ENCODE data around the gene IQSEC3.

The IQSEC3 gene

DNA sequence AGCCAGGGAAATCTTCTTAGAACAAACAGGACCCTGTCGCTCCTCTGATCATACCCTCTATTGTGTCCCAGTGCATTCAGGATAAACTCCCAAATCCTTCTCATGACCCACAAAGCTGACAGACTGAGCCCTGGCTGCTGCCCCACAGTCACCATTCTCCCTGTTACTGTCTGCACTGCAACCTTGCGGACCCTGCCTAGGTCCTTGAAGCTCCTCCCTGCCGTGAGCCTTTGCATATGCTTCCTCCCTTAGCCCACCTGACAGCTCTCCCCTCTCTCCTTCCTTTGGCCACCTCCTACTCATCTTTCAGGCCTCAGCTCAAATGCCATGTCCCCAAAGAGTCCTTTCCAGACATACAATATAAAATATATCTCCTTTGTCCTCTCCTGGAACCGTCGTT, 85.0 kb downstream of the IQSEC3 start:
- DNase-seq, result no peak
- H3K27me3 Mint-ChIP-seq (ENCODE audit: low read depth, poor library complexity), result peaks cover 32% of the 10 kb centered on the region
- peaks cover 77% of the 10 kb centered on the region for H3K4me1 Mint-ChIP-seq
- H3K4me3 Mint-ChIP-seq, result no peak overlapping the region
- no peak overlapping the region for H3K27ac Mint-ChIP-seq
- H3K36me3 Mint-ChIP-seq (ENCODE audit: low read depth), result no peaks in the 10 kb centered on the region
- H3K9me3 Mint-ChIP-seq, result no peaks in the 10 kb centered on the region
- no peak for TF ChIP-seq CTCF (IDR thresholded peaks at IDR 0.05)

DNA sequence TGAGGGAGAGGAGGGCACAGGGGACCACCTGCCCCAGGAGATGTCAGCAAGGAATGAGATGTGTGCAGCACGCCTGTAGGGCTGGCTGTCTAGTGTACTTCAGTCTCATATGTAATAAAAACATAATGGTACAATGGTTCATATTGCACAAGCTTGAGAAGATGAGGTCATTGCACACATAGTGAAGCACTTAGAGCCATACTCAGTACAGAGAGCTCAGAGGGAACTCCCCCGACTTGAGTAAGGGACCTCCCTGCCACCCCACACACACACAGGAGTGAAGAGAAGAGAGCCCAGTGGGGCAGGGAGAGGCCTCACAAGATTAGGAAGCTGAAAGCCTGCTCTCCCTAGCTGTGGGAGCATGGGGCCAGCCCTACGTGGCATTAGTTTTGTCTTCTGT, 85.9 kb downstream of the IQSEC3 start:
- no peak for DNase-seq
- Mint-ChIP-seq H3K27me3 (ENCODE audit: low read depth, poor library complexity) (peaks cover 36% of the 10 kb centered on the region), H3K4me3 (no peak overlapping the region), H3K36me3 (ENCODE audit: low read depth) (no peaks in the 10 kb centered on the region), H3K4me1 (peaks cover 71% of the 10 kb centered on the region), H3K27ac (no peak overlapping the region), H3K9me3 (no peaks in the 10 kb centered on the region)
- TF ChIP-seq CTCF (IDR thresholded peaks at IDR 0.05), result no peak

DNA sequence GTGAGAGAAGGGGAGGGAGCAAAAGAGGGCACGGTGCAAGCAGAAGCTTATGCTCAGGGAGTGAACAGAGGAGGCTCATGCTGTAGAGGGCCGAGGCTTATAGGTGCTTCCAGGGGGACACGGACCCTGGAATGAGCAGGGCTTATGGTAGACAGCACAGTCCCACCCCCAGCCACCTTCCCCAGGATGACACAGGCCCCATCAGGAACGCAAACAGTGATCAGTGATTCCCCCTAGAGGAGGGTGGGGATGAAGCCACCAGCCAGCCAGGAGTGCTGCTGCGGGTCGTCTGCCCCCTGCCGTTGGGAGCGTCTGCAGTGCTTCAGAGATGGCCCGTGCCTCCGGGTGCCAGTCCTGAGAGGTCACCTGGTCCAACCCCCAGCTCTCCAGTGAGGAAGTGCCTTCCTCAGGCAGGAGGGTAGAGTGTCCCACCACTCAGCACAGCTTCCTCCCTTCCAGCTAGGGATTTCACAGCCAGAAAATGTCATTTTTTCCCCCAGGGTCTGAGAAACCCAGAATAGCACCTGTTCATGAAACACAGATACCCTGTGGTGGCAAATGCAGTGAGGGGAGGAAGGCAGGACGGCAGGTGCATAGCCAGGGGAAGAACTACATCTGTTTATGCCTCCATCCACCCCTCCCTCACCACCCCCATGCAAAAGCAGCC, 86.6 kb downstream of the IQSEC3 start:
- H3K4me1 Mint-ChIP-seq, result peaks cover 63% of the 10 kb centered on the region
- H3K36me3 Mint-ChIP-seq (ENCODE audit: low read depth), result no peaks in the 10 kb centered on the region
- peak; percentile 80 for TF ChIP-seq CTCF (IDR thresholded peaks at IDR 0.05)
- peaks cover 36% of the 10 kb centered on the region for H3K27me3 Mint-ChIP-seq (ENCODE audit: low read depth, poor library complexity)
- H3K4me3 Mint-ChIP-seq, result no peak overlapping the region
- no peak overlapping the region for H3K27ac Mint-ChIP-seq
- DNase-seq, result peak; percentile 81
- no peaks in the 10 kb centered on the region for H3K9me3 Mint-ChIP-seq

DNA sequence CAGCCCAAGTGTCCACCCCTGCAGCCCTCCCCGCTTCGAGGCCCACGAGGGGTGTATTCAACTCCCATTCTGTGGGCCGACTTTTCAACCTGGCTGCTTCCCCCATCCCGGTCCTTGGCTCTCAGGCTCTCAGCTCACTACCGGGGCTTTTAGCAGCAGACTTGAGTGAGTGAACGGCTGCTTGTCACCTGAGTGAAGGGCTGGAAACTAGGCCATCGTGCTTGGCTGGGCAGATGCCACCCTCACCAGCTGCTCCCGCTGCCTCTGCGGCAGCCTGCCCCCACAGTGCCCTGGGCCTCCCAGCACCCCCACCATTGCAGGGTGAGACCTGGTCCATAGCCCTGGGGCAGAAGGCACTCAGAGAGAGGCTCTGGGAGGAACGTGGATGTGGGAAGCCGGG, 87.5 kb downstream of the IQSEC3 start:
- H3K4me1 Mint-ChIP-seq, result peaks cover 55% of the 10 kb centered on the region
- peaks cover 3% of the 10 kb centered on the region for H3K36me3 Mint-ChIP-seq (ENCODE audit: low read depth)
- H3K27me3 Mint-ChIP-seq (ENCODE audit: low read depth, poor library complexity), result peaks cover 29% of the 10 kb centered on the region
- no peak for DNase-seq
- no peak overlapping the region for H3K4me3 Mint-ChIP-seq
- no peaks in the 10 kb centered on the region for H3K9me3 Mint-ChIP-seq
- no peak overlapping the region for H3K27ac Mint-ChIP-seq
- no peak for TF ChIP-seq CTCF (IDR thresholded peaks at IDR 0.05)

- Mint-ChIP-seq H3K9me3 (no peaks in the 10 kb centered on the region), H3K36me3 (ENCODE audit: low read depth) (peaks cover 4% of the 10 kb centered on the region), H3K27me3 (ENCODE audit: low read depth, poor library complexity) (peaks cover 28% of the 10 kb centered on the region), H3K4me1 (peaks cover 51% of the 10 kb centered on the region), H3K4me3 (no peak overlapping the region), H3K27ac (peak overlapping the region; percentile 56)
- no peak for TF ChIP-seq CTCF (IDR thresholded peaks at IDR 0.05)
- no peak for DNase-seq
Observed at GRCh38 chr12:155006-155405, 88.4 kb downstream of the IQSEC3 start.

DNA sequence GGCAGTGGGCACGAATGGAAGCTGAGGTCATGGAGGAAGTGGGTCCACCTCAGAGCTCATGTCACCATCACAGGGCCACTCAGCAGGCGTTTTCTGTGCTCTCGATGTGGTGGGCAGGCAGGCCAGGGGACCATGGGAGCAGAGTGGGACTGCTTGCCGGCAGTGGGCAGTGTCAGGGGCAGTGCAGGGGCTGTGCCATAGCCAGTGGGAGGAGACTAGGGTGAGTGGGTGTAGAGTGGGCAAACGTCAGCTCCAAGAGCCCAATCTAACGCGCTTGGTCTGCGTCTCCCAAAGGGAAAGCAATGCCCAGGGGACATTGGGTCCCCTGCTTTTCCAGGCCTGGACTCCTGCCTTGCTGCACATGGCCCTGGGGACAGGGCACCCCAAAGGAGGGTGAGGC, 89.1 kb downstream of the IQSEC3 start:
- Mint-ChIP-seq H3K9me3 (no peaks in the 10 kb centered on the region), H3K36me3 (ENCODE audit: low read depth) (peaks cover 4% of the 10 kb centered on the region), H3K27me3 (ENCODE audit: low read depth, poor library complexity) (peaks cover 34% of the 10 kb centered on the region), H3K4me3 (no peak overlapping the region), H3K27ac (peak overlapping the region; percentile 26), H3K4me1 (peaks cover 45% of the 10 kb centered on the region)
- TF ChIP-seq CTCF (IDR thresholded peaks at IDR 0.05), result no peak
- DNase-seq, result no peak
